ENCODE measurements around the gene C22orf42.
"Not testable (repeated sequence)": the region's sequence is repeated elsewhere in the genome, so short reads cannot be mapped to it uniquely, and the experiment has no call there.

GRCh38 chr22:32154727-32155126 lies 4.4 kb downstream of the C22orf42 start:
- not testable (repeated sequence) for TF ChIP-seq CTCF (IDR thresholded peaks at IDR 0.05; ENCODE audit: low read length); EZH2 (IDR thresholded peaks at IDR 0.05; ENCODE audit: borderline replicate concordance, low read length)
